Limb (tissue), 2 donors: ENCODE results near the gene MAP2K3.
"Not testable (repeated sequence)": the region's sequence is repeated elsewhere in the genome, so short reads cannot be mapped to it uniquely, and the experiment has no call there.

Experiments used
- DNase-seq, 2 donors: peaks; one replicate each; pipeline ENCODE4 v3.0.0-alpha.2; 2016; ENCODE audit errors: extremely low spot score in 2 of 2

The MAP2K3 gene

DNA sequence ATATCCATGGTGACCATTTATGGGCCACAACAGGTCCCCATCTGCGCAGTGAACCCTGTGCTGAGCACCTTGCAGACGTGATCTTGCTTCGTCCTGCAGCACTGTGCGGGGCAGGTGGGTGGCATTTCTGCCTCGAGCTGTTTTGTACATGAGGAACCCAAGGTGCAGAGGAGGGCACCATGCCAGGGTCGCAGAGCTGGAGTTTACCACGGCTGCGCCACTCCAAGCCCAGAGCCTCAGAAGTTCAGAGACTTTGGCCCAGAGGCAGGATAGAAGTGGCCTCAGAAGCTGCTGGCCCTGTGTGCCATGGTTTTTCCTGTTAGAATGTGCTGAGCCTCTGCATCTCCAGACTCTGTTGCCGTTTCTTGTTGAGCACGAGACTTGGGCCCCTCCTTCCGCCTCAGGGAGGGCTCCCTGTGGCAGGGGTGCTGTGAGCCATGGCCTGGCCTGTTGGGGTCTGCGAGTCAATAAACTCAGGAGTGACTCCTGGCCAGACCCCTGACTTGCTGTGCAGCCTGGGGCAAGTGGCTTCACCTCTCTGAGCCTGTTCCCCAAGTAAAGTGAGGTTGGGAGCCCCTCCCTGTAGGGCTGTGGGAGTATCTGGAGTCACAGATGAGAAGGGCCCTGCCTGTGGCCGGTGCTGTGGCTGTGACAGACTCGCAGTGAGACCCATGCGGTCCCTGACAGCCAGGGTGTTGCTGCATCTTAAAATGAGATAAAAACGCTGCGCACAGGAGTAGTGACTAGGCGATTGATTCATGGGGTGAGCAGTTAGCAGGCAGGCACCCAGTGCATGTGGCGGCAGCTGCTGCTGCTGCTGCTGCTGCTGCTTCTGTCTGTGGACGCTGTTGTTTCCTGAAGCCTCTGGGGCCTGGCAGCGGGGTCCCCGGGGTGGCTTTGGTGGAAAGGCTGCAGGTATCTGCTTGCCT is 11.8 kb downstream of the MAP2K3 start:
- DNase-seq = no peak

DNA sequence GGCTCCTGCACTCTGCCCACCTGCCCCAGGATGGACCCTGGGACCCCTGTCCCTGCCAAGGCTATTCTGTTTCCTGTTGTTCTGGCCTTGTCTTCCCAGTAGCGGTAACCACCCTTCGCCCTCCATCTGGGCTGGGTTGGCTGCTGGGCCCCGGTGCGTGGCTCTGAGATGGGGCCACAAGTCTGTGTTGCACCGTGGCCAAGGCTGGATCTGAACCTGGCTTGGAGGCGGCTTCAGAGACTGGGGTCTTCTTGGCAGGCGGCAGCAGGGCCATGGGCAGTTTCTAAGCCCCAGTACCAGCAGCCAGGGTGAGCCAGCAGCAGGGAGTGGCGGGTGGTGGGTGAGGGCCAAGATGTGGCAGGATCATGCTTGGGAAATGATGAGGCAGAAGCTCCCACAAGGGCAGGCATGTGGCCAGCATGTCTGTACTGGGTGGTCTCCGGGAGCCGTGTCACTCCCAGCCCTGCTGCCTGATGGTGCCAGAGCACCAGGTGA is 12.6 kb downstream of the MAP2K3 start:
- no peak for DNase-seq

DNA sequence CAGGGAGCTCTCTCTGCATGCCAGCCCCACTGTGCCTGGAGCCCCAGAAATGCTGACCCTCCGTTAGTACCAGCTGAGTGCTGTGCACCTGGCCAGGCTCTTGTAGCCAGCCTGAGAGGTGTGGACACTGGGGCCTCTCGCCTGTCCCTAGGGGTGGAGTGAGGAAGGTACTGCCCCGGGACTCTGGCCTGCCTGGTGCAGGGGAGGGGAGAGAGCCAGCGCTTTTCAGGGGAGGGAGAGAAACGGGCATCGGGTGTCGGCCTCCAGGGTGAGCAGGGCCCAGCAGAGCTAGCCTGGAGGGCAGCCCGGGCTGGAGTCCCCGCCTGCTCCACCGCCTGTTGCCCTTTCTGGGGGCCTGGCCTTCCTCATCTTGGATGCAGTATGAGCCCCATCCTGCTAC is 13.1 kb downstream of the MAP2K3 start:
- no peak for DNase-seq

DNA sequence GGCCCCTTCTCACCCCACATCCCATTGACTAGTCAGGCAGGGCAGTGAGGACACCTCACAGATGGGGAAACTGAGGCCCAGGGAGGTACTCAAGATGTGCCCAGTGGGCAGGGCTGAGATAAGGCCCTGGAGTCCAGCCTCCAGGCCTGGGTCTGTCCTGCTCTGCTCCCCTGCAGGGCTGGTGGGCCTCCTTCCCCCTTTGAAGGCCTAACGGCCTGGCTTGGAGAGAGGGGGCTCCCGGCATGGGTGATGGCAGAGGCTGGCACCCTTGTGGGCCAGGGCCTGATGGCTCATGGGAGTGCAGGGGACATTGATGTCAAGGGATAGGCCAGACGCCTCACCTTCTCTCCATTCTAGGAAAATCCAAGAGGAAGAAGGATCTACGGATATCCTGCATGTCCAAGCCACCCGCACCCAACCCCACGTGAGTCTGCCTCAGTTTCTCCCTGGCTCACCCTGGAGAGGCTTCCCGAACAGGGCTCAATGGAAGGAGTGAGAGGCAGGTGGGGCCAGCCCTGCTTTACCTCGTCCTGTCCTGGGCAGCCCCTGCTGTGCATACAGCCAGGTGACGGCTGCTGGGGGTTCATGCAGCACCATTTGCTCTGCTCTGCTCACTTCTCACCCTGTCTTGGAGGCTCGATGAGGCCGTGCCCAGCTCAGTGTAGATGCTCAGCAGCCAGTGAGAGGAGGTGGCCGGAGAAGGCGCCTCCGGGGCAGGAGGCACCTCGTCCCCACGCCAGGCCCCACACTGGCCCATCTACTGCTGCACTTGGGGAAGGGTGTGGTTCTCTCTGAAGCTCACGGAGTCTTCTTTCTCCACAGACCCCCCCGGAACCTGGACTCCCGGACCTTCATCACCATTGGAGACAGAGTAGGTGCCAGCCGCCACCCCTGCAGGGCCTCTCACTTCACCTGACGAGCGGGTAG is 13.8 kb downstream of the MAP2K3 start:
- DNase-seq = no peak

DNA sequence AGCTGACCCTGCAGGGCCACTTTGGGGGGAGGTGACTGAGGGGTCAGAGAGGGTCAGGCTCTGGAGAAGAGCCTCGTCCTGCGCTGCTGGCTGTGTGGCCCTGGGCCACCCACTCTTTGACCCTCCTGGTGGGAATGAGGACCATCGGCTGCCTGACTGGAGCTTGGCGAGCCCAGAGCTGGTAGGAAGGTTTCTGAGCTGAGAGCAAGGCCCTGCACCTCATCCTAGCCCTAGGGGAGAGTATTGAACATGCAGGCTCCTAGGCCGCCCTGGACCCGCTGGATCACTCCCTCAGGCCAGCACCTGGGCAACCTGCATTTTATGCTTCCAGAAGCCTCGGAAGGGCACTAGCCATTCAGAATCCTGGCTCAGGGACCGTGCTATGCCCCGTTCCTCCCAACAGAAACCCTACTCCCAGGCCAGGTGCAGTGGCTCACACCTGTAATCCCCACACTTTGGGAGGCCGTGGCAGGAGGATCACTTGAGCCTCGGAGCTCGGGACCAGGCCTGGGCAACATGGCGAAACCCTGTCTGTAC is 14.5 kb downstream of the MAP2K3 start:
- DNase-seq = no peak

DNA sequence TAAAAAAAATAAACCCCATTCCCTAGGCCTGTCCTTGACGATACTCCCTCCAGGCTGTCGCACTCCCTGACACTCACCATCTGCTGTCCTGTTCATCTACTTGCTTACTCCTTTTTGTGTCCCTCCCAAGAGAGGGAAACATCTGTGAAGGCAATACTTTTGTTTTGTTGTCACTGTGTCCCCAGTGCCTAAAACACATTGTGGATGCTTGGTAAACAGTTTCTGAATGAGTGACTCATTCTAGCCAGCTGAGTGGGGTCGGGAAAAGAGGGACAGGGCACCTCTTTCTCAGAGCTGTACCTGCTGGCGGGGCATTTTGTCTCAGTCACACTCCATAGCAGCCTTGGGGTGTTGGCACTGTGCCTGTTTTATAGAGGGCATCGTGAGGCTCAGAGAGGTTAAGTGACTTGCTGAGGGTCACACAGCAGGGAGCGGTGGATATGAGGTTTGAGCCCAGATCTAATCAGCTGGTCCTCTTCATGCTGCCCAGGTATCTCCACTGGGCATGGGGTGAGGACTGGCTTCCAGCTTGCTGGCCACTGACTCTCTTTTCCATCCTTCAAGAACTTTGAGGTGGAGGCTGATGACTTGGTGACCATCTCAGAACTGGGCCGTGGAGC is 15.6 kb downstream of the MAP2K3 start:
- DNase-seq = no peak

DNA sequence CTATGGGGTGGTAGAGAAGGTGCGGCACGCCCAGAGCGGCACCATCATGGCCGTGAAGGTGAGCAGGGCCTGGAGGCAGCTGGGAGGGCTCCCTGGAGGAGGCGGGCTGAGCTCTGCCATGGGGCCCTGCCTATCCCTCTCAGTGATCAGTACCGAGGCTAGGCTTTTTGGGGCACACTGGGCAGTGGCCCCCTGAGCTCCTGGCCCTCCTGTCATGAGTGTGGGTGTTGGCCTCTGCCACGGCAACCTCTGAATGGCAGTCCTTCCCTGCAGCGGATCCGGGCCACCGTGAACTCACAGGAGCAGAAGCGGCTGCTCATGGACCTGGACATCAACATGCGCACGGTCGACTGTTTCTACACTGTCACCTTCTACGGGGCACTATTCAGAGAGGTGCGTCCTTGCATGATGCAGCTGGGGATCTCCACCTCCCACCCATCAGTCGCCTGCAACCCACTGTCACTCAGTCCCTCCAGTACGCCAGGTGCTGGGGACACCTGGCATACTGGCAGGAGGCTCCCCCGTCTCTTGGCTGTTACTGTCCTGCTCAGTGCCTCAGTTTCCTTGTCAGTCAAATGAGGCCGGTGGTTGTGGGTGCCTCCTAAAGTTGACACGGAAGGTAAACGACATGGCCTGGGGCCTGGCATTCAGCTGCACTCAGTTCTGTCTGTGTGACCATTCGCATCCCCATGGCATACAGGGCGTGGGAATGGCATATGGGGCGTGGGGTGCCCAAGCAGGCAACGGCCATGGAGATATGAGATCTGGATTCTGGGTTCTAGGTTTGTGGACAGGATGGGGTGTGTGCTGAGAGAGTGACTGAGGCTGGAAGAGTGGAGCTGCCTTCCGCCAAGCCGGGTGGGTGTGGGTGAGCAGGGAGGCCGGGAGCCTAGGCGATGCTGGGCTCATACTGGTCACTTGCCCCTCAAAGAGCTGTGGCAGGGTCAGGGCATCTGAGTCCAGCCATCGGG is 16.4 kb downstream of the MAP2K3 start:
- DNase-seq = no peak

DNA sequence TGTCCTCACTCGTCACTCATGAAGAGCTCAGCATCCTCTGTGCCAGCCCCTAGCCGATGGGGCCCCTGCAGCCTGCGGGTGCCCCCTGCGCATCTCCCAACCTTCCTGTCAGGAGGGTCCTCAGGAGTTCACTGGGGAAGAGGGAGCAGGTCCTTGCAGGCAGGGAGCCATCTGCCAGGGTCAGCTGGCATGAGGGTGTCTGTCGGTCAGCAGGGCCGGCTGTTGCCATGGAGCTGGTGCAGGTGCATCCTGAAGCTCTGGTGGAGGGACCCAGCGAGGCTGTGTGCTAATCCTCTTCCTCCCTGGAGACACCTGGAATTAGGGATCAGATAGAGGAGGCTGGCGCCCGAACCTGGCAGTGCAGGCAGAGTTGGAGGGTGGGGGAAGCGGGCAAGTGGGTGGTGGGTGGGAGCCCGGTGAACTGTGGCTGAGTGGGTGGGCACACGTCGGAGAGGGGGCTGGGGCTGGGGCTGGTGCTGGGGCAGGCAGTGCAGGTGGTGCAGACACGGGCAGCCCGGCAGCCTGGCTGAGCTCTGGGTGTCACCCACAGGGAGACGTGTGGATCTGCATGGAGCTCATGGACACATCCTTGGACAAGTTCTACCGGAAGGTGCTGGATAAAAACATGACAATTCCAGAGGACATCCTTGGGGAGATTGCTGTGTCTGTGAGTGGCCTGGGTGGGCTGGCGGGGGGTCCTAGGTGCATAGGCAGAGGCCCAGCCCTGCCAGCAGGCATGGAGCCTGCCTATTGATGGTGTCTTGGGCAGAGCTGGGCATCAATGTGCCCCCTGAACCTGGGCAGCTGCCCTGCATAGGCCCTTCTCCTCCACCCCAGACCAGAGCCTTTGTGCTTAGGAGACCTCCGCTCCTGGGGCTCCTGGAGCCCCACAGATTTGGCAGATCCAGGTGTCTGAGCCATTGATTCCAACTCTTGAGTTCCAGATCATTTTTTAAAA is 17.4 kb downstream of the MAP2K3 start:
- peak in 1 of 2 donors; percentile 19 for DNase-seq

DNA sequence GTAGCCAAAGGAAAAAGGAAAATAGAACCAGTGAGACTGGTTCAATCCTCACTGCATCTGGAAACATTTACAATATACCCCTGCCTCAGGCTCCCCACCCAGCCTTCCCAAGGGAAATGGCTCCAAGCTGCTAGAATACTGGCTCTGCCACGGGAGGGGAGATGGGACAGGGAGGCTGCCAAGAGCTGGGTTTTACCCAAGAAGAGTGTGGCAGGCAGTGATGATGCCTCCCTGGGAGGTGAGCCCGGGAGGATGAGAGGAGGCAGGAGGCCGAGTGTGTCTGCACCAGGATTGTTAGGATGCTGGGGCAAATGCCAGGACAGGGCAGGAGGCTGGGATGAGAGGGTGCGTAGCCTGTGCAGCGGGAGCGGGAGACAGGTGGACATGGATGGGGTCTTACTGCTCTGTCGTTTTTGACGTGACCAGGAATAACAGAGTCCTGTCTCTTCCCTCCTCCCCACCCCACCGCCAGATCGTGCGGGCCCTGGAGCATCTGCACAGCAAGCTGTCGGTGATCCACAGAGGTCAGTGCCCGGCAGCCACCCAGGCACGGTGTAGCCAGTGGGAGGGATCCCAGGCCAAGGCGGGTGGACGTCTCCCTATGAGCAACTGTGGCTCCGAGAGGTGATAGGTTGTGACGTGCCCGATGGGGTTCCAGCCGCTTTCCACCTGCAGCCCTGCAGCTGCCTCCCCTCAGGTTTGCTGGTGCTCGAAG is 18.4 kb downstream of the MAP2K3 start:
- peak in 1 of 2 donors; percentile 27 for DNase-seq

DNA sequence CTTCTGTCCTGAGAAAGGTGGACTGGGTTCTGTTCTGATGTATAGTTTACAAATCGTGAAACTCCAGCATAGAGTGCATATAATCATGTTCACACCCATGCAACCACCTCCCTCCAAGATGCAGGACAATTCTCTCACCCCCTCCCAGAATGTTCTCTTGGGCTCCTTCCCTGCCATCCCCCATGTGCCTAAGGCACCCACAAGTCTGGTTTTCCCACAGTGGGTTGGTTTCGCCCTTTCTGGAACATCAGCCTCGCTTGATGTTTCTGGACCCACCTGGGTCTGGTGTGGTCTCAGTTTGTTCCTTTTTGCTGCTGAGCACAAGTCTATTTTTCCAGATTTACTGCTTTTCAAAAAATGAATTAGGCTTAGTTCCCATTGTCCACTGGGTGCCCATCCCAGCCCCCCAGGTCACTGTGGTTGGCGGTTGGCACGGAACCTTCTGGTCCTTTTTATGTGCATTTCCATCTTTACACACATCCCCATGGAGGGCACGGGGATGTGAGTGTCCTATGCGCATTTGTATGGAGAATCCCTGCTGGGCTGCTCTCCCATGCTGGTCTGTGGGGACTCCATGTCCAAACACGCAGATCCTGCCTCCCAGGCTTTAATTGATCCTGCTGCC is 19.0 kb downstream of the MAP2K3 start:
- peak in 1 of 2 donors; percentile 9 for DNase-seq

DNA sequence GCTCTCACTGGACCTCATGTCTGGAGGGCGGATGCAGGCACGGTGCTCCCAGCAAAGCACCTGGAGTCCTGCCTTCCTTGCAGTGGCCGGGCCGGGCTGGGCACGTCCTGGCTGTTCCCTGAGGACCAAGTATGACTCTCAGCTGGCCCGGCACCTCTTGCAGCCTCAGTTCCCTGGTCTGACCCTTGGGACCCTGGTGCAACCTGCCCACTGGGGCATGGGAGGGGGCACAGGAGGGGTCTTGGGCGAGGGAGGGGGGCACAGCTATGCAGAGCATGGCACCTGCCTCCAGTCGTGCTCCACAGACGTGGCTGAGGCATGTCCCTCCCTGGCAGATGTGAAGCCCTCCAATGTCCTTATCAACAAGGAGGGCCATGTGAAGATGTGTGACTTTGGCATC is 19.6 kb downstream of the MAP2K3 start:
- DNase-seq = peak in 1 of 2 donors; percentile 24

DNA sequence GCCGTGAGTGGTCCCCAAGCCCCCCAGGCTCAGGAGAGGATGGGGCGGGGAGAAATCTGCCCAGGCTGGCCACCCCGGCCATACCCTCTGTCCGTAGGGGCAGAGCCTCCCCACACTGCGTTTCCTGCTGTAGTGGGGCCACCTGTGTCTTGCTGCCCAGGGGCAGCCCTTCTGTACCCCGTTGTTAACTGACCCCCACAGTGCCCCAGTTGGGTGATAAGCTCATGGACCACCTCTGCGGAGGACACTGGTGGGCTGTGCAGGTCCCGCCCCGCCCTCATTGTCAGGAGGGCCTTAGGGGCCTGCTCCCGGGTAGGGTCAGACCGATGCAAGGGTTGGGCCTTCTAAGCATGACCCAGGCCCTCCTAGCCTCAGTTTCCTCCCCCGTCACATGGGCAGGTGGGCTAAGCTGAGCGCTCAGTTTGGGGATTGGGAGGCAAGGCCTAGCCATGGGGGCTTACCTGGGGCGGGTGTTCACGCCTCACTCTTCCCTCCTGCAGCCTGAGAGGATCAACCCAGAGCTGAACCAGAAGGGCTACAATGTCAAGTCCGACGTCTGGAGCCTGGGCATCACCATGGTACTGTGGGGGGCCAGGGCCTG is 20.1 kb downstream of the MAP2K3 start:
- DNase-seq = peak in 1 of 2 donors; percentile 14

DNA sequence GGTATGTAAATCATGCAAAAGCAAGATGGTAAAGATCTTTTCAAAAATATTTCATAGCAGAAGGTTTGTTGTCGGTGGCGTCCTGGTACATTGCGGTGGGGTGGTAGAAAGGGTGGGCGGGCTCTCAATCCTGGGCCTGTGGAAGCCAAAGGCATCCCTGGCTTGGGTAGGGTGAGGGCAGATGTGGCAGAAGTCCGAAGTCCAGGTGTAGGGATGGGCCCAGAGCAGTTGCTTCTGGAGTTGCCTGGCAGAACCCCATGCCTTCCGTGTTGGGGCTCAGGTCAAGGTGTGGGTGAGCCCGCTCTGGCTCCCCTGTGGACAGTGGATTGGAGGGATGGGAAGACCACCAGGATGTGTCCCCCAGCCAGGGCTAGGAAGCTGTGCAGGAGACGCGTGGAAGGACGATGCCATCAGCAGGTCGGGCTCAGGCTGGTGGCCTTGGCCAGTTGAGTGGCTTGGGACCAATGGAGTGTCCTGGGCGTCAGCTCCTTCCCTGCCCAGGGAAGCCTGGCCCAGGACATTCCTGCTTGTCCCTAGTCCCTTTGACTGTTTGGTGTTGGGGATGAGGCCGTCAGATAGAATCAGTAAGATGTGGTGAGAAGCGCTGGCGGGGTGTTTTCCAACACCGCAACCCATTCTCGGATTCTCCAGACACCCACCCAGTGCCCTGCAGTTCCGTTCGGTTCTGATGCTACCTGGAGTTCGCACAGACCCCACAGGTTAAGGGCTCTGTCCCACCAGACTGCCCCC is 21.1 kb downstream of the MAP2K3 start:
- DNase-seq = peak in 1 of 2 donors; percentile 9

DNA sequence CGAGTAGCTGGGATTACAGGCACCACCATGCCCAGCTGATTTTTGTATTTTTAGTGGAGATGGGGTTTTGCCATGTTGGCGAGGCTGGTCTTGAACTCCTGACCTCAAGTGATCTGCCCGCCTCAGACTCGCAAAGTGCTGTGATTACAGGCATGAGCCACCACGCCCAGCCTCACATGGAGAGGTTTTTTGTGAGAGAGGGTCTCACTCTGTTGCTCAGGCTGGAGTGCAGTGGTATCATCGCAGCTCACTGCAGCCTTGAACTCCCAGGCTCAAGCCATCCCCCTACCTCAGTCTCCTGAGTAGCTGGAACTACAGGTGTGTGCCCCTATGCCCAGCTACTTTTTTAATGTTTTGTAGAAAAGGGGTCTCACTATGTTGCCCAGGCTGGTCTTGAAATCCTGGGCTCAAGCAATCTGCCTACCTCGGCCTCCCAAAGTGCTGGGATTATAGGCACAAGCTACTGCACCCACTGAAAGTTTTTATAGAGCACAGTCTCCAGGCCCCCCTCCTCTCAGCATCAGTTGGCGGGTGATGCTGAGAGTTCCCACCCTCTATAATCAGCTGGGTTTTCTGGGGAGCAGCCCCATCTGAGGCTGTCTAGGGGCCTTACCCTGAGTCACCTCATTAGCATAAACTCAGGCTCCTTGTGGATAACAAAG is 22.2 kb downstream of the MAP2K3 start:
- not testable (repeated sequence) for DNase-seq

DNA sequence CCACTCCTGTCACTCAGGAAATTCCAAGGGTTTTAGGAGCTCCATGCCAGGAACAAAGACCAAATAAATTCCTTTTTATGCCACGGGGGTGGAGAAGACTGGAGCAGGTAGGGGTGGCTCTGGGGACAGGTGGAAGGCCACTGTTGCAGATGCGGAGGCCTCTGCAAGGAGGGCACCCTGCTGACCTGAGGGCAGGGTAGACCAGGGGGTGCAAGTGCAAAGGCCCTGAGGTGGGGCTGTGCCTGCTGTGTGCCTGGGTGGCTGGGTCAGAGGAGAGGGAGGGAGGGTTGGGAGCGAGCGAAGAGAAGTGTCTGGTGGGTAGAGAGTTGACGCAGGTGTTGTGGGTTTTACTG is 22.7 kb downstream of the MAP2K3 start:
- DNase-seq = not testable (repeated sequence)

DNA sequence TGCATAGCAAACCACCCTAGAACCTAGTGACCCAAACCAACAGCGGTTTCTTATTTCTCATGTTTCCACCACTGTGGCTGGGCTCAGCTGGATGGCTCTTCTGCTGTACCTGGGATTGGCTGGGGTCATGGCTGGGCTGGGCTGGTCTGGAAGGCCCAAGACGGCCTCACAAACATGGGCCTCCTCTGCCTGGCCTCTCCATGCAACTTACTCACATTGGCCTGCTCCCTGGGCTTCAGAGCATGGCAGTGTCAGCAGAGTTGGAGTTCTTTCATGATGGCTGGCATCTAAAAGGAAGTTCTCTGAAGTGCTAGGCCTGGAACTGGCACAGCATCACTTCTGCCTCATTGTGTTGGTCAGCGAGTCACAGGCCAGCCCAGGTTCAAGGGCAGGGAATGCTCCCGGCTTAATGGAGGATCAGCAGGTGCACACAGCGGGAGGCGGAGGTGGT is 24.4 kb downstream of the MAP2K3 start:
- DNase-seq = peak in 1 of 2 donors; percentile 14
